ENCODE results near the gene TMEM43. TPM values are rescaled to one million over a fixed set of nuclear protein-coding genes. Genes with fewer than 3 reads are reported as not detected.

Gene TMEM43
- polyA plus RNA-seq, 1 donor (not counting 4 experiments of a cell fraction or from before 2014, with no cell fraction given): 111 TPM

- no peak overlapping the region for H3K4me2 ChIP-seq (ENCODE audit: control insufficient read depth, extremely low read depth, insufficient read depth, low read depth, low read length)
- no peak overlapping the region for H3K4me3 ChIP-seq (ENCODE audit: control insufficient read depth in 2 of 3, extremely low read depth in 1 of 3, insufficient read depth in 2 of 3, low read depth in 1 of 3, low read length in 3 of 3)
- H3K9me3 ChIP-seq (ENCODE audit: control insufficient read depth, low read depth, low read length): no peaks in the 10 kb centered on the region
- H3K36me3 ChIP-seq (ENCODE audit: control insufficient read depth in 2 of 2, extremely low read depth in 1 of 2, insufficient read depth in 2 of 2, low read length in 2 of 2): peaks cover 4 to 10% of the 10 kb centered on the region in 2 experiments
- H3K4me1 ChIP-seq (ENCODE audit: control insufficient read depth, extremely low read depth, insufficient read depth, low read length): peaks cover 13% of the 10 kb centered on the region
- H3K9ac ChIP-seq (ENCODE audit: control insufficient read depth, extremely low read depth, insufficient read depth, low read length): no peak overlapping the region
- H3K79me2 ChIP-seq (ENCODE audit: control insufficient read depth, insufficient read depth, low read length): peaks cover 63% of the 10 kb centered on the region
- TF ChIP-seq EZH2 (IDR thresholded peaks at IDR 0.05; ENCODE audit: low read length) (no peak), CTCF (optimal IDR thresholded peaks at IDR 0.05 in 1 of 3, IDR thresholded peaks at IDR 0.05 in 1 of 3, conservative IDR thresholded peaks at IDR 0.05 in 1 of 3; ENCODE audit: extremely low read depth in 1 of 3, insufficient read depth in 2 of 3, low read length in 3 of 3) (no peak)
- DNase-seq (ENCODE audit: low read depth, low spot score) (no peak), FAIRE-seq (no peak)
- no peak overlapping the region for H3K27ac ChIP-seq (ENCODE audit: control insufficient read depth, insufficient read depth, low read length)
- H3K27me3 ChIP-seq (ENCODE audit: control insufficient read depth, extremely low read depth, insufficient read depth, low read length): no peaks in the 10 kb centered on the region
- dilution Hi-C loops (cut with MboI; ENCODE audit: extremely low pct_ligation_motif_present, low sequenced_read_pairs): no loop called here
- H3K9me1 ChIP-seq (ENCODE audit: control insufficient read depth, extremely low read depth, insufficient read depth, low read length): no peaks in the 10 kb centered on the region
- no peak overlapping the region for H2AFZ ChIP-seq (ENCODE audit: control insufficient read depth, low read length)
- no peaks in the 10 kb centered on the region for H4K20me1 ChIP-seq (ENCODE audit: control insufficient read depth, extremely low read depth, insufficient read depth, low read length)
Measured at GRCh38 chr3:14186854-14187458, 62.1 kb downstream of the TMEM43 start.

DNA sequence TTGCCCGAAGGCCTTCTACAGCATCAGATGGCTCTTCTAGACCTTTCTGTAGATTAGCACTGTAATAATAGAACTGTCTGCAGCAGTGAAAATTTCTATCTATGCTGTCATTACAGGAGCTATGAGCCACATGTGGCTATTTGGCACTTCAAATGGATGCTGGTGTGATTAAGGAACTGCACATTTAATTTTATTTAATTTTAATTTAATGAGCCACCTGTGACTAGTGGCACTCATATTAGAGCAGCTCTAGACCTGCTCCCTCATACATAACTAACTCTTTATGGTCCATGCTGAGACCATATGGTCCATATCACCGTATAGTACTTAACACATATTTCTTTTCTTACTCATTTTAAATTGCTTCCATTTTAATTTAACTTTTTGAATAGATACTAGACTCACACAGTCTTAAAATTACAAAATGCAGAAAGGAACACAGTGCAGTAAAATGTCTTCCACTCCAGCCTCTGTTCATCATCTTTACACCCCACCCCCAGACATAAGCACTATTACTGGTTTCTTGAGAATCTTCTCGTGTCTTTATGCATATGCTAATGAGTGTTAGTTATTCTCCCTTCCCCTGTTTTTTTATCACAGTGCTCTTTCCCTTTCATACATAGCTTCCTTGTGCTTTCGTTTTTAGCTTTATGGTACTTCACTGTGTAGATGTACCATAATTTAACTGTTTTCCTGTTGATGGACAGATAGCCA is 63.3 kb downstream of the TMEM43 start:
- no peaks in the 10 kb centered on the region for H3K27me3 ChIP-seq (ENCODE audit: control insufficient read depth, extremely low read depth, insufficient read depth, low read length)
- H3K36me3 ChIP-seq (ENCODE audit: control insufficient read depth in 2 of 2, extremely low read depth in 1 of 2, insufficient read depth in 2 of 2, low read length in 2 of 2): peaks cover 4 to 10% of the 10 kb centered on the region in 2 experiments
- DNase-seq (ENCODE audit: low read depth, low spot score): no peak
- no peaks in the 10 kb centered on the region for H3K9me1 ChIP-seq (ENCODE audit: control insufficient read depth, extremely low read depth, insufficient read depth, low read length)
- H3K4me1 ChIP-seq (ENCODE audit: control insufficient read depth, extremely low read depth, insufficient read depth, low read length): peaks cover 1% of the 10 kb centered on the region
- no peaks in the 10 kb centered on the region for H4K20me1 ChIP-seq (ENCODE audit: control insufficient read depth, extremely low read depth, insufficient read depth, low read length)
- FAIRE-seq: no peak
- H3K79me2 ChIP-seq (ENCODE audit: control insufficient read depth, insufficient read depth, low read length): peaks cover 59% of the 10 kb centered on the region
- H3K4me2 ChIP-seq (ENCODE audit: control insufficient read depth, extremely low read depth, insufficient read depth, low read depth, low read length): no peak overlapping the region
- no peak overlapping the region for H3K27ac ChIP-seq (ENCODE audit: control insufficient read depth, insufficient read depth, low read length)
- no peak overlapping the region for H3K9ac ChIP-seq (ENCODE audit: control insufficient read depth, extremely low read depth, insufficient read depth, low read length)
- dilution Hi-C loops (cut with MboI; ENCODE audit: extremely low pct_ligation_motif_present, low sequenced_read_pairs): no loop called here
- H3K4me3 ChIP-seq (ENCODE audit: control insufficient read depth in 2 of 3, extremely low read depth in 1 of 3, insufficient read depth in 2 of 3, low read depth in 1 of 3, low read length in 3 of 3): no peak overlapping the region
- no peak overlapping the region for H2AFZ ChIP-seq (ENCODE audit: control insufficient read depth, low read length)
- H3K9me3 ChIP-seq (ENCODE audit: control insufficient read depth, low read depth, low read length): no peaks in the 10 kb centered on the region
- TF ChIP-seq EZH2 (IDR thresholded peaks at IDR 0.05; ENCODE audit: low read length) (no peak), CTCF (optimal IDR thresholded peaks at IDR 0.05 in 1 of 3, IDR thresholded peaks at IDR 0.05 in 1 of 3, conservative IDR thresholded peaks at IDR 0.05 in 1 of 3; ENCODE audit: extremely low read depth in 1 of 3, insufficient read depth in 2 of 3, low read length in 3 of 3) (no peak)

Other genes with a start within 250 kb of the TMEM43 start
- 13.0 to 36.7 TPM (median 20.3 TPM) in 3 replicates for gene WNT7A, start 245.0 kb upstream of the TMEM43 start, polyA plus RNA-seq
- gene CHCHD4, start 182 bp upstream of the TMEM43 start, polyA plus RNA-seq: 12.0 to 22.1 TPM (median 19.8 TPM) in 3 replicates
- 19.4 to 24.9 TPM (median 22.0 TPM) in 3 replicates for gene XPC, start 53.5 kb downstream of the TMEM43 start, polyA plus RNA-seq
- gene LSM3, start 53.8 kb downstream of the TMEM43 start, polyA plus RNA-seq: 10.7 to 26.1 TPM (median 13.2 TPM) in 3 replicates

Data from keratinocyte (primary cell).